Eye (tissue), 1 donor: ENCODE data around the gene FHIT.

Experiments used
- DNase-seq: peaks from one replicate; pipeline ENCODE4 v3.0.0-alpha.2; 2015

Gene FHIT

GRCh38 chr3:60262546-60262945 is 988.7 kb downstream of the FHIT start:
- no peak for DNase-seq

GRCh38 chr3:60260546-60260945 is 990.7 kb downstream of the FHIT start:
- DNase-seq = no peak

- DNase-seq = no peak
Observed at GRCh38 chr3:60250810-60251209, 1000.4 kb downstream of the FHIT start.

- DNase-seq = peak; percentile 3
Observed at GRCh38 chr3:60250206-60250605, 1001.0 kb downstream of the FHIT start.

GRCh38 chr3:60246361-60246760 is 1004.9 kb downstream of the FHIT start:
- no peak for DNase-seq

- DNase-seq = no peak
Observed at GRCh38 chr3:60243456-60243855, 1007.8 kb downstream of the FHIT start.

GRCh38 chr3:60240492-60240891 is 1010.8 kb downstream of the FHIT start:
- peak; percentile 33 for DNase-seq

- no peak for DNase-seq
Observed at GRCh38 chr3:60238550-60238949, 1012.7 kb downstream of the FHIT start.

GRCh38 chr3:60229502-60229901 is 1021.8 kb downstream of the FHIT start:
- no peak for DNase-seq

GRCh38 chr3:60228823-60229222 is 1022.4 kb downstream of the FHIT start:
- DNase-seq = no peak

GRCh38 chr3:60226912-60227311 is 1024.3 kb downstream of the FHIT start:
- DNase-seq = no peak

- no peak for DNase-seq
Observed at GRCh38 chr3:60225848-60226247, 1025.4 kb downstream of the FHIT start.

GRCh38 chr3:60220768-60221167 is 1030.5 kb downstream of the FHIT start:
- DNase-seq = no peak

GRCh38 chr3:60219501-60219900 is 1031.8 kb downstream of the FHIT start:
- DNase-seq = no peak

- DNase-seq = no peak
Observed at GRCh38 chr3:60217156-60217911, 1033.9 kb downstream of the FHIT start.

- no peak for DNase-seq
Observed at GRCh38 chr3:60216462-60217075, 1034.7 kb downstream of the FHIT start.

- DNase-seq = peak; percentile 10
Observed at GRCh38 chr3:60215946-60216345, 1035.3 kb downstream of the FHIT start.

- DNase-seq = no peak
Observed at GRCh38 chr3:60207905-60208304, 1043.3 kb downstream of the FHIT start.

GRCh38 chr3:60206206-60206605 is 1045.0 kb downstream of the FHIT start:
- DNase-seq = no peak

- DNase-seq = no peak
Observed at GRCh38 chr3:60202052-60202726, 1049.1 kb downstream of the FHIT start.

GRCh38 chr3:60199306-60199705 is 1051.9 kb downstream of the FHIT start:
- DNase-seq = no peak

- DNase-seq = no peak
Observed at GRCh38 chr3:60198179-60198720, 1053.0 kb downstream of the FHIT start.

- no peak for DNase-seq
Observed at GRCh38 chr3:60192297-60193114, 1058.7 kb downstream of the FHIT start.
